ENCODE measurements around the gene TMEM17.

DNA sequence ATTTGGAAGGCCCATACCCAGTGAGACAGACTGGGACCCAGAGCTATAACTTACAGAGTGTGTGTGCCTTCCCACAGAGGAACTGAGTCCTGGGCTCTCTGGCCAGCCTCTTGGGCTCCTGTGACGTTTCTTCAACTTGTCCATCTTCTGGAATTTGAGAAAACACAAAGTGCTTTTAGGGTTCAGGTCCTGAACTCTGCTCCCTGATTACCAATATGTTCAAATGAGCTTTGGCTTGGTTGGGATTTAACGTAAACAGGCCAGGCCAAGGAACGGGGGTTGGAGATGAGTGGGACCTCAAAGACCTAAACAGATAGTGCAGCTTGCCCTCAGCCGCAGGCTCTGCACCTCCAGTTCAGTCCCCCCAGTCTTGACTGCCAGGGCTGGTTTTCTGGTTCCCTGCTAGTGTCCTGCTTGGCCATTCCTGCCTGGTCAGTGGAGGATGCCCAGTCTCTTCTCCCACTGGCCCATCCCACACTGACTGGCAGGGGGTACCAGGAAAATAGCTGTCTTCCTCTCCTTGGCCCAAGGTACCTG is 44.9 kb downstream of the TMEM17 start:
- TF ChIP-seq, protein P1, sequence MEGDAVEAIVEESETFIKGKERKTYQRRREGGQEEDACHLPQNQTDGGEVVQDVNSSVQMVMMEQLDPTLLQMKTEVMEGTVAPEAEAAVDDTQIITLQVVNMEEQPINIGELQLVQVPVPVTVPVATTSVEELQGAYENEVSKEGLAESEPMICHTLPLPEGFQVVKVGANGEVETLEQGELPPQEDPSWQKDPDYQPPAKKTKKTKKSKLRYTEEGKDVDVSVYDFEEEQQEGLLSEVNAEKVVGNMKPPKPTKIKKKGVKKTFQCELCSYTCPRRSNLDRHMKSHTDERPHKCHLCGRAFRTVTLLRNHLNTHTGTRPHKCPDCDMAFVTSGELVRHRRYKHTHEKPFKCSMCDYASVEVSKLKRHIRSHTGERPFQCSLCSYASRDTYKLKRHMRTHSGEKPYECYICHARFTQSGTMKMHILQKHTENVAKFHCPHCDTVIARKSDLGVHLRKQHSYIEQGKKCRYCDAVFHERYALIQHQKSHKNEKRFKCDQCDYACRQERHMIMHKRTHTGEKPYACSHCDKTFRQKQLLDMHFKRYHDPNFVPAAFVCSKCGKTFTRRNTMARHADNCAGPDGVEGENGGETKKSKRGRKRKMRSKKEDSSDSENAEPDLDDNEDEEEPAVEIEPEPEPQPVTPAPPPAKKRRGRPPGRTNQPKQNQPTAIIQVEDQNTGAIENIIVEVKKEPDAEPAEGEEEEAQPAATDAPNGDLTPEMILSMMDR (IDR thresholded peaks at IDR 0.05; ENCODE audit: borderline replicate concordance, extremely low read depth, low read length, poor library complexity, severe bottlenecking) = no peak
- TF ChIP-seq EZH2 (IDR thresholded peaks at IDR 0.05; ENCODE audit: borderline replicate concordance, low read depth, low read length, severe bottlenecking) = no peak
